SK-N-SH (cell line): Measurements from ENCODE around the gene SNRPN. TPM values are rescaled to one million over a fixed set of nuclear protein-coding genes. Genes with fewer than 3 reads are reported as not detected.
"Not testable (repeated sequence)": the region's sequence is repeated elsewhere in the genome, so short reads cannot be mapped to it uniquely, and the experiment has no call there.

Source experiments
- CTCF ChIA-PET: fragments of 300-600, 350-600 bp; formaldehyde crosslinking; extraction: SDS; loops from one replicate; lab custom pipeline; 2021; lab: Yijun Ruan, JAX
- POLR2A ChIA-PET: fragments of 350-600 bp; sonication (Branson Sonifier 250); formaldehyde crosslinking; extraction: SDS; loops from one replicate; lab custom pipeline; 2020; ENCODE audit warnings: antibody characterized with exemption, inconsistent platforms; lab: Yijun Ruan, JAX
- DNase-seq: peaks from one replicate; pipeline ENCODE4 v3.0.0; 2012
- H2AFZ ChIP-seq: fragments of 200-600 bp; sonication (generic); 2 replicates; pipeline ENCODE4 v1.8.1; 2016; ENCODE audit warnings: antibody characterized with exemption, mild to moderate bottlenecking, low read depth
- H3F3A ChIP-seq: fragments of 200-600 bp; sonication (generic); replicated peaks from 2 replicates; pipeline ENCODE3; 2016; ENCODE audit warnings: antibody characterized with exemption, mild to moderate bottlenecking; ENCODE audit not compliant: insufficient read depth
- H3K27ac ChIP-seq, 2 experiments: fragments of 200-500 bp in 1 of 2; fragments of 200-600 bp in 1 of 2; sonication (Bioruptor generic) in 1 of 2; sonication (generic), shearing (Covaris generic) in 1 of 2; 2 replicates each; pipeline versions ENCODE4 v1.5.1 to v1.6.1; 2014 to 2016; ENCODE audit warnings: low read depth in 2 of 2, inconsistent platforms in 1 of 2, low read length in 1 of 2, mild to moderate bottlenecking in 1 of 2, mixed read lengths in 1 of 2
- H3K27me3 ChIP-seq: fragments of 200-600 bp; sonication (generic), shearing (Covaris generic); 2 replicates; pipeline ENCODE4 v1.6.1; 2016; ENCODE audit warnings: mixed run types; ENCODE audit not compliant: insufficient read depth
- H3K36me3 ChIP-seq, 2 experiments: fragments of 200-500 bp in 1 of 2; fragments of 200-600 bp in 1 of 2; sonication (Bioruptor generic) in 1 of 2; sonication (generic) in 1 of 2; replicated peaks in 1 of 2; 2 replicates each; pipeline versions ENCODE3 to v1.5.1; 2014 to 2016; ENCODE audit warnings: low read length in 1 of 2, mild to moderate bottlenecking in 1 of 2; ENCODE audit not compliant: insufficient read depth in 2 of 2, control insufficient read depth in 1 of 2
- H3K4me1 ChIP-seq, 2 experiments: fragments of 200-500 bp in 1 of 2; fragments of 200-600 bp in 1 of 2; sonication (Bioruptor generic) in 1 of 2; sonication (generic), shearing (Covaris generic) in 1 of 2; 2 replicates each; pipeline versions ENCODE4 v1.5.1 to v1.6.1; 2014 to 2016; ENCODE audit warnings: low read depth in 1 of 2, low read length in 1 of 2, mixed run types in 1 of 2; ENCODE audit not compliant: insufficient read depth in 2 of 2, control insufficient read depth in 1 of 2
- H3K4me2 ChIP-seq: fragments of 200-600 bp; sonication (generic), shearing (Covaris generic); 2 replicates; pipeline ENCODE4 v1.6.1; 2017; ENCODE audit warnings: mixed run types
- H3K4me3 ChIP-seq, 2 experiments: fragments of 200-500 bp in 1 of 2; fragments of 200-600 bp in 1 of 2; sonication (Bioruptor generic) in 1 of 2; sonication (generic), shearing (Covaris generic) in 1 of 2; 2 replicates each; pipeline versions ENCODE4 v1.5.1 to v1.8.1; 2014 to 2016; ENCODE audit warnings: low read depth in 2 of 2, inconsistent platforms in 1 of 2, low read length in 1 of 2, mild to moderate bottlenecking in 1 of 2, mixed read lengths in 1 of 2, moderate library complexity in 1 of 2
- H3K79me2 ChIP-seq: fragments of 200-600 bp; sonication (generic); 2 replicates; pipeline ENCODE4 v1.8.1; 2017; ENCODE audit warnings: mild to moderate bottlenecking; ENCODE audit not compliant: insufficient read depth
- H3K9ac ChIP-seq: fragments of 200-600 bp; sonication (generic); 2 replicates; pipeline ENCODE4 v1.6.1; 2017; ENCODE audit warnings: mixed run types
- H3K9me2 ChIP-seq: fragments of 200-600 bp; sonication (generic); 2 replicates; pipeline ENCODE4 v1.6.1; 2017; ENCODE audit warnings: mixed run types
- H3K9me3 ChIP-seq: fragments of 200-600 bp; sonication (generic); 2 replicates; pipeline ENCODE4 v1.6.1; 2017; ENCODE audit warnings: mixed run types, mild to moderate bottlenecking, moderate library complexity
- H4K20me1 ChIP-seq: fragments of 200-600 bp; sonication (generic); 2 replicates; pipeline ENCODE4 v1.6.1; 2017; ENCODE audit warnings: mild to moderate bottlenecking, mixed run types; ENCODE audit not compliant: insufficient read depth
- ELF1 ChIP-seq: IDR thresholded peaks from 2 replicates; pipeline ENCODE4 v1.4.0; 2012
- EP300 ChIP-seq, 2 experiments: IDR thresholded peaks; 2 replicates each; pipeline versions ENCODE4 v1.4.0 to v1.6.1; 2012; ENCODE audit warnings: borderline replicate concordance in 1 of 2, low read depth in 1 of 2, low read length in 1 of 2
- EZH2phosphoT487 ChIP-seq: fragments of 200-600 bp; sonication (generic); IDR thresholded peaks from 2 replicates; pipeline ENCODE4 v1.6.1; 2017; ENCODE audit warnings: low read depth, mixed run types, mild to moderate bottlenecking, antibody characterized with exemption, moderate library complexity, borderline replicate concordance
- GABPA ChIP-seq: IDR thresholded peaks from 2 replicates; pipeline ENCODE4 v1.4.0; 2012; ENCODE audit warnings: low read depth, mild to moderate bottlenecking
- GATA2 ChIP-seq: sonication (generic); formaldehyde crosslinking; IDR thresholded peaks from 2 replicates; pipeline ENCODE4 v1.5.0; 2020; ENCODE audit warnings: mild to moderate bottlenecking, missing genetic modification reagents
- MEF2A ChIP-seq: IDR thresholded peaks from 2 replicates; pipeline ENCODE4 v1.4.0; 2012; ENCODE audit warnings: low read depth, borderline replicate concordance
- MXI1 ChIP-seq: IDR thresholded peaks from 2 replicates; pipeline ENCODE4 v1.6.1; 2012; ENCODE audit warnings: mild to moderate bottlenecking, low read depth, low read length, improper control_type of control experiment
- RAD21 ChIP-seq: IDR thresholded peaks from 2 replicates; pipeline ENCODE4 v1.6.1; 2012; ENCODE audit warnings: mild to moderate bottlenecking, low read length
- RCOR1 ChIP-seq: fragments of 150-350 bp; IDR thresholded peaks from 2 replicates; pipeline ENCODE4 v1.6.1; 2017; ENCODE audit warnings: antibody characterized with exemption, low read length
- RFX5 ChIP-seq: IDR thresholded peaks from 2 replicates; pipeline ENCODE4 v1.6.1; 2012; ENCODE audit warnings: mild to moderate bottlenecking, improper control_type of control experiment, low read length
- RXRA ChIP-seq: IDR thresholded peaks from 2 replicates; pipeline ENCODE4 v1.4.0; 2012; ENCODE audit warnings: low read depth, mild to moderate bottlenecking, borderline replicate concordance
- SMC3 ChIP-seq: IDR thresholded peaks from 2 replicates; pipeline ENCODE4 v1.6.1; 2012; ENCODE audit warnings: low read depth, low read length, improper control_type of control experiment
- TEAD4 ChIP-seq: IDR thresholded peaks from 2 replicates; pipeline ENCODE4 v1.4.0; 2012; ENCODE audit warnings: mild to moderate bottlenecking, borderline replicate concordance; ENCODE audit not compliant: insufficient read depth
- USF1 ChIP-seq: IDR thresholded peaks from 2 replicates; pipeline ENCODE4 v1.4.0; 2012; ENCODE audit warnings: low read depth, borderline replicate concordance
- YY1 ChIP-seq: IDR thresholded peaks from 2 replicates; pipeline ENCODE4 v1.4.0; 2012; ENCODE audit warnings: low read depth, mild to moderate bottlenecking
- ZBTB33 ChIP-seq: IDR thresholded peaks from 2 replicates; pipeline ENCODE4 v1.4.0; 2012; ENCODE audit warnings: low read depth, borderline replicate concordance
- WGBS: methylation state at CpG from one replicate; pipeline ENCODE4 v1.1.6; 2017; ENCODE audit warnings: low lambda C conversion rate; 5-methylcytosine and 5-hydroxymethylcytosine counted together
- polyA plus RNA-seq, 3 experiments: library from polyadenylated mRNA; depleted of rRNA; stranded (reverse); fragments of >200 nt; gene quantifications; 2 replicates each; pipeline ENCODE4 v1.2.3, GENCODE V29; 2012
- TF ChIP-seq, protein P1 (sequence below): fragments of 150-350 bp; IDR thresholded peaks from 2 replicates; pipeline ENCODE4 v1.6.1; 2016; ENCODE audit warnings: mild to moderate bottlenecking, low read depth, low read length
- TF ChIP-seq, protein P2 (sequence below): IDR thresholded peaks from 2 replicates; pipeline ENCODE4; 2012
- TF ChIP-seq, protein P3 (sequence below): fragments of 150-350 bp; IDR thresholded peaks from 2 replicates; pipeline ENCODE4 v1.6.1; 2017; ENCODE audit warnings: antibody characterized with exemption, low read length, low read depth, borderline replicate concordance

Gene SNRPN
- polyA plus RNA-seq, 1 of the 3 experiments (the other 2 are of a cell fraction): 147 TPM

DNA sequence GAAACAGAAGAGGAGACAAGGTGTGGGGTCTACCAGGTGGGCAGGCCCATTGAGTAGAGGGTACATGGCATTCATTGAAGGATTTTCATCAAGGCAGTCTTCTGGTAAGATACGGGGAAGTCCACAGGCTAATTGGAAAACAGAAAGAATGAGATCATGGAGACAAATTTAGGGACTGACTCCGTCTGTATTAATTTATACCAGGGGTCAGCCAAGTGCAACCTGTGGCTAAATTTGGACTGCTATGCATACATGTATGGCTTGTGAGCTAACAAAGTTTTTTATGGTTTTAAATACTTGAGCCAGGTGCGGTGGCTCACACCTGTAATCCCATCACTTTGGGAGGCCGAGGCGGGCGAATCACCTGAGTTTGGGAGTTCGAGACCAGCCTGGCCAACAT is 21.1 kb upstream of the SNRPN start:
- Histone ChIP-seq H3K4me2 (no peak overlapping the region), H3K4me1 (no peaks in the 10 kb centered on the region), H4K20me1 (no peaks in the 10 kb centered on the region), H3K9ac (no peak overlapping the region), H2AFZ (no peak overlapping the region), H3K36me3 (no peaks in the 10 kb centered on the region), H3K9me3 (no peaks in the 10 kb centered on the region), H3F3A (no peaks in the 10 kb centered on the region), H3K4me3 (no peak overlapping the region), H3K27ac (no peak overlapping the region), H3K9me2 (no peaks in the 10 kb centered on the region), H3K79me2 (no peaks in the 10 kb centered on the region), H3K27me3 (no peaks in the 10 kb centered on the region)
- POLR2A ChIA-PET: no interaction called here
- 41% methylated on average over 7 of the region's 7 CpGs for WGBS
- CTCF ChIA-PET: no interaction called here
- TF ChIP-seq RCOR1 (no peak), YY1 (no peak), EZH2phosphoT487 (no peak), TEAD4 (no peak), MXI1 (no peak), RFX5 (no peak), SMC3 (no peak), RXRA (no peak), EP300 (IDR thresholded peaks at IDR 0.05; ENCODE audit: borderline replicate concordance in 1 of 2, low read depth in 1 of 2, low read length in 1 of 2) (no peak), GABPA (no peak), RAD21 (no peak), ELF1 (no peak), MEF2A (no peak), ZBTB33 (no peak), GATA2 (no peak), USF1 (no peak)
- TF ChIP-seq, protein P1, sequence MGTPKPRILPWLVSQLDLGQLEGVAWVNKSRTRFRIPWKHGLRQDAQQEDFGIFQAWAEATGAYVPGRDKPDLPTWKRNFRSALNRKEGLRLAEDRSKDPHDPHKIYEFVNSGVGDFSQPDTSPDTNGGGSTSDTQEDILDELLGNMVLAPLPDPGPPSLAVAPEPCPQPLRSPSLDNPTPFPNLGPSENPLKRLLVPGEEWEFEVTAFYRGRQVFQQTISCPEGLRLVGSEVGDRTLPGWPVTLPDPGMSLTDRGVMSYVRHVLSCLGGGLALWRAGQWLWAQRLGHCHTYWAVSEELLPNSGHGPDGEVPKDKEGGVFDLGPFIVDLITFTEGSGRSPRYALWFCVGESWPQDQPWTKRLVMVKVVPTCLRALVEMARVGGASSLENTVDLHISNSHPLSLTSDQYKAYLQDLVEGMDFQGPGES: no peak
- TF ChIP-seq, protein P2, sequence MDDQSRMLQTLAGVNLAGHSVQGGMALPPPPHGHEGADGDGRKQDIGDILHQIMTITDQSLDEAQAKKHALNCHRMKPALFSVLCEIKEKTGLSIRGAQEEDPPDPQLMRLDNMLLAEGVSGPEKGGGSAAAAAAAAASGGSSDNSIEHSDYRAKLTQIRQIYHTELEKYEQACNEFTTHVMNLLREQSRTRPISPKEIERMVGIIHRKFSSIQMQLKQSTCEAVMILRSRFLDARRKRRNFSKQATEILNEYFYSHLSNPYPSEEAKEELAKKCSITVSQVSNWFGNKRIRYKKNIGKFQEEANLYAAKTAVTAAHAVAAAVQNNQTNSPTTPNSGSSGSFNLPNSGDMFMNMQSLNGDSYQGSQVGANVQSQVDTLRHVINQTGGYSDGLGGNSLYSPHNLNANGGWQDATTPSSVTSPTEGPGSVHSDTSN: no peak
- TF ChIP-seq, protein P3, sequence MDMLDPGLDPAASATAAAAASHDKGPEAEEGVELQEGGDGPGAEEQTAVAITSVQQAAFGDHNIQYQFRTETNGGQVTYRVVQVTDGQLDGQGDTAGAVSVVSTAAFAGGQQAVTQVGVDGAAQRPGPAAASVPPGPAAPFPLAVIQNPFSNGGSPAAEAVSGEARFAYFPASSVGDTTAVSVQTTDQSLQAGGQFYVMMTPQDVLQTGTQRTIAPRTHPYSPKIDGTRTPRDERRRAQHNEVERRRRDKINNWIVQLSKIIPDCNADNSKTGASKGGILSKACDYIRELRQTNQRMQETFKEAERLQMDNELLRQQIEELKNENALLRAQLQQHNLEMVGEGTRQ: no peak
- DNase-seq: no peak

DNA sequence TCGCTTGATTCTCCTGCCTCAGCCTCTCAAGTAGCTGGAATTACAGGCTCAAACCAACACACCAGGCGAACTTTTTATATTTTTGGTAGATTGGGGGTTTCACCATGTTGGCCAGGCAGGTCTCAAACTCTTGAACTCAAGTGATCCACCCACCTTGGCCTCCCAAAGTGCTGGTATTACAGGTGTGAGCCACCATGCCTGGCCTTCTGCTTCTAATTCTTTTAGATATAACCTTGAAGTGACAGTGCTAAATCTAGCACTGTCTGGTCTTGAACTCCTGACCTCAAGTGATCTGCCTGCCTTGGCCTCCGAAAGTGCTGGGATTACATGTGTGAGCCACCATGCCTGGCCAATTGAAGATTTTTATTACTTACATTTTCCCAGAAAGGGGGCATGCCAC is 16.6 kb upstream of the SNRPN start:
- H3K9ac ChIP-seq, H3K4me1 ChIP-seq, H3K4me3 ChIP-seq, H3K9me3 ChIP-seq, H3K36me3 ChIP-seq, H3K79me2 ChIP-seq, H3F3A ChIP-seq, POLR2A ChIA-PET, DNase-seq, H3K4me2 ChIP-seq, H3K9me2 ChIP-seq, CTCF ChIA-PET, H2AFZ ChIP-seq, H3K27me3 ChIP-seq, H3K27ac ChIP-seq, H4K20me1 ChIP-seq: not testable (repeated sequence)
- 23% methylated on average over 3 of the region's 3 CpGs for WGBS
